Measurements from ENCODE around the gene ARHGAP26. TPM values are rescaled to one million over a fixed set of nuclear protein-coding genes. Genes with fewer than 3 reads are reported as not detected.

ARHGAP26 gene
- total RNA-seq, 4 donors from 2014 or later = 12.4 to 49.5 (median 31.8) TPM

DNA sequence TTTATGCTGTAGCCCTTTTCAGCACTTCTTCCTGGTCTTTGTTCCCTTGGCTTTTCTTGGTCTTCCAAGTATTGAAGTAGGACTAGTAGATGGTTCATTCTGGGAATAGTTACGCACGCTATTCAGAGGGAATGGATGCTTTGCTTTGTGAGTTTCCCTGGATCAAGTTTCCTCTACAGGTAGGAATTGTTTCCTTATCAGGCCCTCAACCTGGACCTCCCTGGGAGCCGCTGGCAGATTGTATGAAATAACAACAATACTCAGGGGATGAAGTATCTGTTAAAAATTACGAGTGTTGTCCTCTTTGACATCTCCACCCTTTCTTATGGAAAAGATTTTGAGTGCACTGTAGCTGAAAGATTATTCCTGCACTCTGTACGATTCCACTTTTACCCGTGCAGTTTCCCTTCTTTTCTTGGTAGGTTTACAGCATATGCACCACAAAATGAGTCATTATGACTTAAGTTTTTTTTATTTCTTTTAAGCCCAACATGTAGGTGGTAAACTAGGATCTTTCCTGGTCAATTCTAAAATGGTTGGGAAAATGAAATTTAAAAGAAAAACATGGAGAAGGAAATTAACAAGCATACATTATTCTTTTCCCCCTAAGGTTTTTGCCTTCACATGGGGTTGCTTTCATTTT lies 57.9 kb downstream of the ARHGAP26 start:
- Histone ChIP-seq H3K27me3 (no peaks in the 10 kb centered on the region), H3K9me3 (no peaks in the 10 kb centered on the region), H3K4me3 (no peak overlapping the region), H3K4me1 (peaks cover 0 to 25% of the 10 kb centered on the region in 2 donors), H3K27ac (peak overlapping the region in 1 of 2 donors; percentile 60), H3K36me3 (no peaks in the 10 kb centered on the region)
- TF ChIP-seq, protein P1, sequence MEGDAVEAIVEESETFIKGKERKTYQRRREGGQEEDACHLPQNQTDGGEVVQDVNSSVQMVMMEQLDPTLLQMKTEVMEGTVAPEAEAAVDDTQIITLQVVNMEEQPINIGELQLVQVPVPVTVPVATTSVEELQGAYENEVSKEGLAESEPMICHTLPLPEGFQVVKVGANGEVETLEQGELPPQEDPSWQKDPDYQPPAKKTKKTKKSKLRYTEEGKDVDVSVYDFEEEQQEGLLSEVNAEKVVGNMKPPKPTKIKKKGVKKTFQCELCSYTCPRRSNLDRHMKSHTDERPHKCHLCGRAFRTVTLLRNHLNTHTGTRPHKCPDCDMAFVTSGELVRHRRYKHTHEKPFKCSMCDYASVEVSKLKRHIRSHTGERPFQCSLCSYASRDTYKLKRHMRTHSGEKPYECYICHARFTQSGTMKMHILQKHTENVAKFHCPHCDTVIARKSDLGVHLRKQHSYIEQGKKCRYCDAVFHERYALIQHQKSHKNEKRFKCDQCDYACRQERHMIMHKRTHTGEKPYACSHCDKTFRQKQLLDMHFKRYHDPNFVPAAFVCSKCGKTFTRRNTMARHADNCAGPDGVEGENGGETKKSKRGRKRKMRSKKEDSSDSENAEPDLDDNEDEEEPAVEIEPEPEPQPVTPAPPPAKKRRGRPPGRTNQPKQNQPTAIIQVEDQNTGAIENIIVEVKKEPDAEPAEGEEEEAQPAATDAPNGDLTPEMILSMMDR (IDR thresholded peaks at IDR 0.05) = no peak
- TF ChIP-seq POLR2A (IDR thresholded peaks at IDR 0.05) = no peak
- DNase-seq = no peak
- intact Hi-C loops (cut with DNase I; ENCODE audit: low total_unique reads) = no loop called here

DNA sequence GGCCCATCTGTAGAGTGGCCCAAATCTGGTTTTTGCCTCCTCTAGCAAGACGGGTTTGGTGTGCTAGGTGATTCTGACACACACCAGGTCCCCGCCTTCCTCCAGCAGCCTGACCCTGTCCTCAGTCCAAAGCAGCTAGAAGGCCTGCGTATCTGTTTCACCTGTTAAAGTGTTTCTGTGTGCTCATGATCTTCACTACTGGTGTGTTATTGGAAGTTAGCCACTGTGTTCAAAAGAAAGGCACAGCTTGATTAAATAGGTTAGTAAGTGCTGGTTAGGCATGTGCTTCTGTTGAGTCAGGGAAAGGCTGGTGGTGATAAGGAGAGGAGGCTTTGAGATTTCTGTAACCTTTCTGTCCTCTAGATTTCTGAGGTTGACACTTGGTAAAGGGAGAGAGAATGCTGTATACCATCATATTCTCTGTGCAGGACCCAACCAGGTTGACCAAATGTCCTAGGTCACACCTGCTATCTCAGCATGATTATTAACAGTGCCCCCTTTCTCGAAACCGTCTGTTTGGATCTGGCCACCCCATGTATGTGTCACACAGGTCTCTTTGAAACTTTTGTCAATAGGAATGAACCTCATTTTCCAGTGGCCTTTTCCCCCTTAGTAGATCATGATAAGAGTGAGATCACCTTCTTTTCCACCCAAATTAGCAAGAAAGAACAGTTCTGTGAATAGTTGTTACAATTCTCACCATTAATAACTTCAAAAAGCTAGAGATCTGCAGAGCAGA lies 58.8 kb downstream of the ARHGAP26 start:
- Histone ChIP-seq H3K4me3 (no peak overlapping the region), H3K4me1 (peaks cover 0 to 28% of the 10 kb centered on the region in 2 donors), H3K27me3 (no peaks in the 10 kb centered on the region), H3K9me3 (no peaks in the 10 kb centered on the region), H3K36me3 (no peaks in the 10 kb centered on the region), H3K27ac (peak overlapping the region; percentile 51 to 55)
- DNase-seq = no peak
- intact Hi-C loops (cut with DNase I; ENCODE audit: low total_unique reads) = no loop called here
- TF ChIP-seq POLR2A (IDR thresholded peaks at IDR 0.05) = no peak

DNA sequence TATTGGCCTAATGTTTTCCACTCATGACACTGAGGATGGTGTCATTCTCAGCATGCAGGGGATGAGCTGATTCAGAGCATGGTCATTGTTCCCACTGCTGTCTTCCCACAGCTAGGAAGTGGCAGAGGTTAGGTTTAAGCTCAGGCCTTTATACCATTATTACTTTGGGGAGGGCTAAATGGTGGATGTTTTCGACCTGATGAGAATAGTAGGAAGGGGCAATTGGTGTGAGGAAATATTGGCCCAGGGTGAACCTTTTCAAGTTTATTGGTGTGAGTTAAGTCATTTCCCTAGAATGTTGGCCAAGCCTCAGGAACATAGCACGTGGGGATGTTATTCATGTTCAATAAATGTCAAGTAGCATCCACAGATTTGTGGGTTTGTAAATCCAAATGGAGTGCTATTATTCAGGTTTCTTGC lies 59.6 kb downstream of the ARHGAP26 start:
- TF ChIP-seq, protein P1 (IDR thresholded peaks at IDR 0.05) = no peak
- TF ChIP-seq POLR2A (IDR thresholded peaks at IDR 0.05) = no peak
- intact Hi-C loops (cut with DNase I; ENCODE audit: low total_unique reads) = no loop called here
- Histone ChIP-seq H3K36me3 (no peaks in the 10 kb centered on the region), H3K27me3 (no peaks in the 10 kb centered on the region), H3K27ac (peak overlapping the region; percentile 51 to 55), H3K4me1 (peaks cover 0 to 28% of the 10 kb centered on the region in 2 donors), H3K4me3 (no peak overlapping the region), H3K9me3 (no peaks in the 10 kb centered on the region)
- DNase-seq = peak in 1 of 2 donors; percentile 71

DNA sequence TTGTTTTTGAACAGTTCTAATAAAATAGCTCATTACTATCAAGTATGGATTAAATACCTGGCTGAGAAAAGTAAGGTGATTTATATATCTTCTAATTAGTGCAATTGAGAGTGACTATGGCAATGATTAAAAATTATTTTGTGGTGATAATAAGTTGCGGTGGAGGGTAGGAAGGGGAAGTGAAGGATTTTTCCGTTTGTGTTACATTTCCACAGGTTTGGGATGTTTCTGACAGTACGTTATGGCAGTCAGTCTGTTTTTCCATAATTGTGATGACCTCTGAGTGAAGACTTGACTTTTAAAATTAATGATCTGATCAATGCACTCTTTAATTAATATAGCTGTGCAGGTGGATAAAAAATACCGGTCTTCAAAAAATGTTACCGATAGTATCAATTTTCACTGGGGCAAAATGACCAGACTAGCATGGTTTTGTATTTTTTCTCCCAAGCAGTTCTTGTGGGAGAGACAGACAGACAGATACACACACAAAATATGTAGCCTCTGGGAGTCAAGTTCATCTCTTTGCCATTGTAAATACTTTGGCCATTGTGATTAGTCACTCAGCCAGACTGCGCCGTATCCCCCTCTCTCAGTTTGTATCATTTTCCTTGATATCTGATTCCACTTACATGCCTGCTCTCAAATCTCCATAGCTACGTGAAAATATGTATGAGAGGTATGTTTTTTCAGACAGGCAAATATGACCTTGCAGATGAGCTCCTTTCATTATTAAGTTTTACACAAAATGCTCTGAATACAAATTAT lies 60.2 kb downstream of the ARHGAP26 start:
- Histone ChIP-seq H3K4me3 (no peak overlapping the region), H3K27ac (peak overlapping the region; percentile 48 to 55), H3K27me3 (no peaks in the 10 kb centered on the region), H3K36me3 (no peaks in the 10 kb centered on the region), H3K4me1 (peaks cover 0 to 28% of the 10 kb centered on the region in 2 donors), H3K9me3 (no peaks in the 10 kb centered on the region)
- intact Hi-C loops (cut with DNase I; ENCODE audit: low total_unique reads) = no loop called here
- DNase-seq = no peak
- no peak for TF ChIP-seq POLR2A (IDR thresholded peaks at IDR 0.05)

DNA sequence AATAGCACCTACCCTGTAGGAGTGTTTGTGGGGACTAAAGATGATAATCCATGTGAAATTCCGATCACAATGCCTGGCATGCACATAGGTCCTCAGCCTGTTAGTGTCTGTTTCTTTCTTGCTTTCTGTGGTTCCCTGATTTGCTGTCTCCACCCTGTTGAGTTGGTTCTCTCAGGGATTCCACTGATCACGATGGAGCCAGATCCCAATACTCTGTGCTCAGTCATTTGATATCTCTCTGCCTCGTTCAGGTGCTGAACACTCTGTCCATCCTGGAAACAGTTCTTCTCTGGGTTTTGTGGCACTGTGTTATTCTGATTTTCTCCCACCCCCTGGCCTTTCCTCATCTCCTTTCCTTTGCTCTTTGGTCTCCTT lies 60.8 kb downstream of the ARHGAP26 start:
- TF ChIP-seq, protein P1 (IDR thresholded peaks at IDR 0.05) = no peak
- TF ChIP-seq POLR2A (IDR thresholded peaks at IDR 0.05) = no peak
- Histone ChIP-seq H3K4me1 (peaks cover 0 to 26% of the 10 kb centered on the region in 2 donors), H3K9me3 (no peaks in the 10 kb centered on the region), H3K27ac (peak overlapping the region; percentile 47 to 48), H3K36me3 (no peaks in the 10 kb centered on the region), H3K4me3 (no peak overlapping the region), H3K27me3 (no peaks in the 10 kb centered on the region)
- DNase-seq = no peak
- intact Hi-C loops (cut with DNase I; ENCODE audit: low total_unique reads) = no loop called here
